ENCODE measurements around the gene DEPDC5.
"Not testable (repeated sequence)": the region's sequence is repeated elsewhere in the genome, so short reads cannot be mapped to it uniquely, and the experiment has no call there.

DEPDC5 gene

DNA sequence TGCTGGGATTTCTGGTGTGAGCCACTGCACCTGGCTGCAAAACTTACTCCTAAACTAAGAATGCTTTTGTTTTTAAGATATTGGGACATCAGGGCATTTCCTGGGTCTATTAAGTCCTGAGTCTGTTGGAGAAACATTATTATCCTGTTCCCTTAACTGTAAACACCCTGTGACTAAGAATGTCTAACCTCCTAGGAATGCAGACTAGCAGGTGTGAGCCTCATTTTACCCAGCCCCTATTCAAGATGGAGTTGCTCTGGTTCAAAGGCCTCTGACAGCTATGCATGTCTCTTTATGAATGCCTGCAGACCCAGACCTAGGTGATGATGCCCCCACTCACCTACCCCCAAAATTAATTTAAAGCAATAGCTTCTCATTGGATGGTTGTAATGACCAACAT lies 46.2 kb downstream of the DEPDC5 start:
- DNase-seq (ENCODE audit: low read depth, low spot score) = no peak
- no peaks in the 10 kb centered on the region for H3K9me3 ChIP-seq (ENCODE audit: insufficient read depth, low read length)
- no peaks in the 10 kb centered on the region for H3K27me3 ChIP-seq (ENCODE audit: insufficient read depth, insufficient read length)
- H3K9ac ChIP-seq (ENCODE audit: insufficient read length, low read depth) = no peak overlapping the region
- TF ChIP-seq YY1 (IDR thresholded peaks at IDR 0.05; ENCODE audit: insufficient read depth, insufficient read length) (no peak), SUZ12 (IDR thresholded peaks at IDR 0.05; ENCODE audit: extremely low read depth, insufficient read depth, insufficient read length) (no peak), ZNF274 (IDR thresholded peaks at IDR 0.05; ENCODE audit: low read depth, low read length) (no peak)
- H3K4me1 ChIP-seq (ENCODE audit: insufficient read depth, insufficient read length) = no peaks in the 10 kb centered on the region
- H3K4me3 ChIP-seq (ENCODE audit: insufficient read length, low read depth) = no peak overlapping the region
- peaks cover 54% of the 10 kb centered on the region for H3K36me3 ChIP-seq (ENCODE audit: insufficient read depth, insufficient read length, low read length)

- DNase-seq (ENCODE audit: low read depth, low spot score); H3K4me1 ChIP-seq (ENCODE audit: insufficient read depth, insufficient read length); H3K27me3 ChIP-seq (ENCODE audit: insufficient read depth, insufficient read length); H3K4me3 ChIP-seq (ENCODE audit: insufficient read length, low read depth); H3K9ac ChIP-seq (ENCODE audit: insufficient read length, low read depth); H3K9me3 ChIP-seq (ENCODE audit: insufficient read depth, low read length): not testable (repeated sequence)
- peaks cover 60% of the 10 kb centered on the region for H3K36me3 ChIP-seq (ENCODE audit: insufficient read depth, insufficient read length, low read length)
Observed at GRCh38 chr22:31800861-31801260, 47.0 kb downstream of the DEPDC5 start.

DNA sequence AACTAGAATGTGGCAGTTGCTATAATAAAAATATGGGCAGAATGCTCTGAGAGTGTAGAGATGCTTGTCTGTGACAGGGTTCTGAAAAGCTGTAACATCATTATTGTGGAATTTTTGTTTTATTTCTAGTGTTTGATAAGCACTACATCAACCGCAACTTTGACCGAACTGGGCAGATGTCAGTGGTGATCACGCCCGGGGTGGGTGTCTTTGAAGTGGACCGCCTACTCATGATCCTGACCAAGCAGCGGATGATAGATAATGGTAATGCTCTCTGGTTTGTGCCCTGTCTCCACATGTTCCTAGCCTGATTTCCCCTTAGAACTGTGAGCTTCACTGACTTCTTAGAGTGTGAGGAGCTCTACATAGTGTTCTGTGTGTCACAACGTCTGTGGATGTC lies 48.8 kb downstream of the DEPDC5 start:
- no peaks in the 10 kb centered on the region for H3K4me1 ChIP-seq (ENCODE audit: insufficient read depth, insufficient read length)
- peaks cover 66% of the 10 kb centered on the region for H3K36me3 ChIP-seq (ENCODE audit: insufficient read depth, insufficient read length, low read length)
- no peak for DNase-seq (ENCODE audit: low read depth, low spot score)
- TF ChIP-seq YY1 (IDR thresholded peaks at IDR 0.05; ENCODE audit: insufficient read depth, insufficient read length) (no peak), ZNF274 (IDR thresholded peaks at IDR 0.05; ENCODE audit: low read depth, low read length) (no peak), SUZ12 (IDR thresholded peaks at IDR 0.05; ENCODE audit: extremely low read depth, insufficient read depth, insufficient read length) (no peak)
- H3K9me3 ChIP-seq (ENCODE audit: insufficient read depth, low read length) = no peaks in the 10 kb centered on the region
- no peak overlapping the region for H3K9ac ChIP-seq (ENCODE audit: insufficient read length, low read depth)
- H3K4me3 ChIP-seq (ENCODE audit: insufficient read length, low read depth) = no peak overlapping the region
- no peaks in the 10 kb centered on the region for H3K27me3 ChIP-seq (ENCODE audit: insufficient read depth, insufficient read length)

DNA sequence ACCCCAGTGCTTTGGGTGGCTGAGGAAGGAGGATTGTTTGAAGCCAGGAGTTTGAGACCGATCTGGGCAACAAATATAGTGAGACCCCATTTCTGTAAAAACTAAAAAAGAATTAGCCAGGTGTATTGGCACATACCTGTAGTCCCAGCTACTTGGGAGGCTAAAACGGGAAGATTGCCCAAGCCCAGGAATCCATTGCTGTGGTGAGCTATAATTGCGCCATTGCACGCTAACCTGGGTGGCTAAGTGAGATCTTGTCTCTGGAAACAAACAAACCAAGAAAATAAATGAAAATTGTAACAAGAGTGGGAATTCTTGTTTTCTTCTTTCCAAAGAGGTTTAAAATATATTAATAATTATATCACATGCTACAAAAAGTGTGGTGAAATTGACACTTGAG lies 52.9 kb downstream of the DEPDC5 start:
- no peak for DNase-seq (ENCODE audit: low read depth, low spot score)
- H3K9ac ChIP-seq (ENCODE audit: insufficient read length, low read depth) = no peak overlapping the region
- peaks cover 54% of the 10 kb centered on the region for H3K36me3 ChIP-seq (ENCODE audit: insufficient read depth, insufficient read length, low read length)
- H3K9me3 ChIP-seq (ENCODE audit: insufficient read depth, low read length) = no peaks in the 10 kb centered on the region
- TF ChIP-seq SUZ12 (IDR thresholded peaks at IDR 0.05; ENCODE audit: extremely low read depth, insufficient read depth, insufficient read length) = no peak
- TF ChIP-seq ZNF274 (IDR thresholded peaks at IDR 0.05; ENCODE audit: low read depth, low read length) = no peak
- no peak for TF ChIP-seq YY1 (IDR thresholded peaks at IDR 0.05; ENCODE audit: insufficient read depth, insufficient read length)
- H3K4me3 ChIP-seq (ENCODE audit: insufficient read length, low read depth) = no peak overlapping the region
- no peaks in the 10 kb centered on the region for H3K4me1 ChIP-seq (ENCODE audit: insufficient read depth, insufficient read length)
- no peaks in the 10 kb centered on the region for H3K27me3 ChIP-seq (ENCODE audit: insufficient read depth, insufficient read length)

DNA sequence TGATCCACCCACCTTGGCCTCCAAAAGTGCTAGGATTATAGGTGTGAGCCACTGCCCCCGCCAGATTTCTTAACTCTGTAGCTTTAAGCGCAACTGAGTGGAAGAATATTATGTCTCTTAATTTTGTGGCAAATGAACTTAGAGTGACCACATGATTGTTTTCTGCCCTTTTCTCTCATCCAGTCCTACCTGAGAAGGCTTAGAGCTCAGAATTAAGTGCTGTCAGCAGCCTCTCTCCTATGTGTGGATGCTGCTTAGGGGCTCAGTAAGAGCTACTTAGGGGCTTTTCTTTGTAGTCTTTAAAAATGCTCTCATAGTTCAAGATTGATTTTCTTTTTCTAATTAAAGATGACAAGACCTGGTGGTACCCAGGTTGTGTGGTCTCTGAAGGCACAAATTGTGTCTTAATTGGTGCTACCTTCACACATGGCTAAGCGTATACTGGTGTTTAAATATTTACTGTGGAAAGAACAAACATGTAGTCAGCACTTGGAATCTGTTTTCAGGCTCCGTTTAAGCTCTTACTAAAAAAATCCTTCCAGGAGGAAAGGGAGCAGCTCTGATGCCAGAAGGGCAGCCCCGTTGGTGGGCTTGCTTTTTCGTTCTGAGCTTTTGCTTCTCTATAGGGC lies 59.3 kb downstream of the DEPDC5 start:
- H3K27me3 ChIP-seq (ENCODE audit: insufficient read depth, insufficient read length) = no peaks in the 10 kb centered on the region
- H3K36me3 ChIP-seq (ENCODE audit: insufficient read depth, insufficient read length, low read length) = peaks cover 39% of the 10 kb centered on the region
- TF ChIP-seq ZNF274 (IDR thresholded peaks at IDR 0.05; ENCODE audit: low read depth, low read length) = no peak
- no peak for TF ChIP-seq YY1 (IDR thresholded peaks at IDR 0.05; ENCODE audit: insufficient read depth, insufficient read length)
- no peak for TF ChIP-seq SUZ12 (IDR thresholded peaks at IDR 0.05; ENCODE audit: extremely low read depth, insufficient read depth, insufficient read length)
- no peaks in the 10 kb centered on the region for H3K4me1 ChIP-seq (ENCODE audit: insufficient read depth, insufficient read length)
- no peak overlapping the region for H3K9ac ChIP-seq (ENCODE audit: insufficient read length, low read depth)
- no peak overlapping the region for H3K4me3 ChIP-seq (ENCODE audit: insufficient read length, low read depth)
- no peaks in the 10 kb centered on the region for H3K9me3 ChIP-seq (ENCODE audit: insufficient read depth, low read length)
- no peak for DNase-seq (ENCODE audit: low read depth, low spot score)

DNA sequence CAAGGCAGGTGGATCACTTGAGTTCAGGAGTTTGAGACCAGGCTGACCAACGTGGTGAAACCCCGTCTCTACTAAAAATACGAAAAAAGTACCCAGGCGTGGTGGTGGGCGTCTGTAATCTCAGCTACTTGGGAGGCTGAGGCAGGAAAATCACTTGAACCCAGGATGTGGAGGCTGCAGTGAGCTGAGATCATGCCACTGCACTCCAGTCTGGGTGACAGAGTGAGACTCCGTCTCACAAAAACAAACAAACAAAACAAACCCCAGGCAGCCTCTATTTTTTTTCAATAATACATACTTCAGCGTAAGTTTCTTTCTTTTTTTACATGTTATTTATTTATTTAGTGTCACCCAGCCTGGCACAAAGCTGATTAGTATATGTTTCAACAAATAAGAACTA lies 60.1 kb downstream of the DEPDC5 start:
- H3K27me3 ChIP-seq (ENCODE audit: insufficient read depth, insufficient read length); H3K4me1 ChIP-seq (ENCODE audit: insufficient read depth, insufficient read length); H3K4me3 ChIP-seq (ENCODE audit: insufficient read length, low read depth); H3K9ac ChIP-seq (ENCODE audit: insufficient read length, low read depth); DNase-seq (ENCODE audit: low read depth, low spot score); H3K9me3 ChIP-seq (ENCODE audit: insufficient read depth, low read length): not testable (repeated sequence)
- peaks cover 47% of the 10 kb centered on the region for H3K36me3 ChIP-seq (ENCODE audit: insufficient read depth, insufficient read length, low read length)

DNA sequence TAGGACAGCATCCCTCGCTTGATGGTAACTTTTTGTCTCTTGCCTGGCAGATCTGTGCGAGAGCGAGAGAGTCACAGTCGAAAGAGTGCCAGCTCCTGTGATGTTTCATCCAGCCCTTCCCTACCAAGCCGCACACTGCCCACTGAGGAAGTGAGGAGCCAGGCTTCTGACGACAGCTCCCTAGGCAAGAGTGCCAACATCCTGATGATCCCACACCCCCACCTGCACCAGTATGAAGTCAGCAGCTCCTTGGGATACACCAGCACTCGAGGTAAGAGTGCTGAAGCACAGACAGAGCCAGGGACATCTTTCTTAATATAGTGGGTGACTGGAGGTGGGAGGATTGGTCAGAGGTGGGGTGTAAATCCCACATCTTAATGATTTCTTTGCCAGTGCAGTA lies 61.1 kb downstream of the DEPDC5 start:
- no peaks in the 10 kb centered on the region for H3K27me3 ChIP-seq (ENCODE audit: insufficient read depth, insufficient read length)
- H3K4me1 ChIP-seq (ENCODE audit: insufficient read depth, insufficient read length) = no peaks in the 10 kb centered on the region
- no peak overlapping the region for H3K9ac ChIP-seq (ENCODE audit: insufficient read length, low read depth)
- TF ChIP-seq SUZ12 (IDR thresholded peaks at IDR 0.05; ENCODE audit: extremely low read depth, insufficient read depth, insufficient read length) (no peak), YY1 (IDR thresholded peaks at IDR 0.05; ENCODE audit: insufficient read depth, insufficient read length) (no peak), ZNF274 (IDR thresholded peaks at IDR 0.05; ENCODE audit: low read depth, low read length) (no peak)
- H3K36me3 ChIP-seq (ENCODE audit: insufficient read depth, insufficient read length, low read length) = peaks cover 49% of the 10 kb centered on the region
- H3K9me3 ChIP-seq (ENCODE audit: insufficient read depth, low read length) = no peaks in the 10 kb centered on the region
- DNase-seq (ENCODE audit: low read depth, low spot score) = no peak
- H3K4me3 ChIP-seq (ENCODE audit: insufficient read length, low read depth) = no peak overlapping the region

- H3K9ac ChIP-seq (ENCODE audit: insufficient read length, low read depth); H3K27me3 ChIP-seq (ENCODE audit: insufficient read depth, insufficient read length); DNase-seq (ENCODE audit: low read depth, low spot score); H3K4me1 ChIP-seq (ENCODE audit: insufficient read depth, insufficient read length); H3K9me3 ChIP-seq (ENCODE audit: insufficient read depth, low read length); H3K4me3 ChIP-seq (ENCODE audit: insufficient read length, low read depth): not testable (repeated sequence)
- H3K36me3 ChIP-seq (ENCODE audit: insufficient read depth, insufficient read length, low read length) = peaks cover 50% of the 10 kb centered on the region
Observed at GRCh38 chr22:31815383-31815814, 61.6 kb downstream of the DEPDC5 start.

Measured in NT2/D1 (cell line).